Esophagus squamous epithelium (tissue), 5 donors: ENCODE data around the gene TMEM219. TPM values are rescaled to one million over a fixed set of nuclear protein-coding genes. Genes with fewer than 3 reads are reported as not detected.

Experiments
- DNase-seq: peaks from one replicate; lab custom pipeline; 2025; lab: John Stamatoyannopoulos, UW
- H3K27ac ChIP-seq, 4 donors: fragments of 200-600 bp; sonication (generic); one replicate each; pipeline ENCODE4 v1.5.1; 2016 to 2019; ENCODE audit warnings: mild to moderate bottlenecking in 1 of 4
- H3K27me3 ChIP-seq, 4 donors: fragments of 200-600 bp; sonication (generic); 1 replicate in 3 of 4; 2 replicates in 1 of 4; pipeline versions ENCODE4 v1.5.1 to v1.6.0; 2017 to 2021; ENCODE audit warnings: antibody characterized with exemption in 1 of 4
- H3K36me3 ChIP-seq, 3 donors: fragments of 200-600 bp; sonication (generic); one replicate each; pipeline ENCODE4 v1.5.1; 2016 to 2019
- H3K4me1 ChIP-seq, 3 donors: fragments of 200-600 bp; sonication (generic); one replicate each; pipeline ENCODE4 v1.5.1; 2017 to 2019
- H3K4me3 ChIP-seq, 4 donors: fragments of 200-600 bp; sonication (generic); 1 replicate in 3 of 4; 2 replicates in 1 of 4; pipeline ENCODE4 v1.5.1; 2016 to 2019; ENCODE audit warnings: mild to moderate bottlenecking in 2 of 4, moderate library complexity in 1 of 4
- H3K9me3 ChIP-seq, 3 donors: fragments of 200-600 bp; sonication (generic); one replicate each; pipeline ENCODE4 v1.5.1; 2016 to 2019
- CTCF ChIP-seq, 6 experiments: fragments of 450-650 bp in 4 of 6; fragments of 200-600 bp in 2 of 6; sonication (generic) in 2 of 6; IDR thresholded peaks; one replicate each; pipeline ENCODE4 v1.5.1; 2016 to 2019; ENCODE audit warnings: antibody characterized with exemption in 6 of 6, mild to moderate bottlenecking in 4 of 6, moderate library complexity in 4 of 6
- POLR2A ChIP-seq, 4 donors: fragments of 450-650 bp; IDR thresholded peaks; one replicate each; pipeline ENCODE4 v1.6.1; 2017; ENCODE audit warnings: antibody characterized with exemption in 4 of 4, mild to moderate bottlenecking in 4 of 4, moderate library complexity in 3 of 4
- WGBS, 2 donors: methylation state at CpG; one replicate each; pipeline ENCODE4 v1.1.5; 2018; 5-methylcytosine and 5-hydroxymethylcytosine counted together
- intact Hi-C: fragments of 100-400 bp; cut with DNase I; formaldehyde crosslinking; loops from one replicate; pipeline ENCODE4 v1.15.0; 2022
- total RNA-seq, 4 donors: library from RNA; depleted of rRNA; stranded (reverse); fragments of >200 nt; gene quantifications; one replicate each; pipeline ENCODE4 v1.1.0, GENCODE V29; 2016
- donor health status: DM: yes; HTN: yes; CAD: no.

Gene TMEM219
- total RNA-seq, 4 donors from 2014 or later: 48.0 to 119 (median 80.0) TPM

- 86 to 88% methylated on average over 9 of the region's 9 CpGs for WGBS, 2 donors
- no peaks in the 10 kb centered on the region for H3K27me3 ChIP-seq
- peak overlapping the region; percentile 90 to 98 (median 96) for H3K27ac ChIP-seq
- H3K4me1 ChIP-seq: peaks cover 19 to 35% (median 20%) of the 10 kb centered on the region in 3 donors
- no peak for DNase-seq
- no peak for TF ChIP-seq CTCF (IDR thresholded peaks at IDR 0.05)
- TF ChIP-seq POLR2A (IDR thresholded peaks at IDR 0.05): no peak
- intact Hi-C loops: no loop called here
- no peaks in the 10 kb centered on the region for H3K9me3 ChIP-seq
- peaks cover 8 to 66% (median 28%) of the 10 kb centered on the region in 3 donors for H3K36me3 ChIP-seq
- peak overlapping the region in 2 of 4 donors; percentile 77 to 96 for H3K4me3 ChIP-seq
These were observed 32.2 kb downstream of the TMEM219 start for GRCh38 chr16:29993903-29994599.

- Histone ChIP-seq H3K36me3 (peaks cover 8 to 66% (median 27%) of the 10 kb centered on the region in 3 donors), H3K4me3 (peak overlapping the region; percentile 58 to 96 (median 82)), H3K9me3 (no peaks in the 10 kb centered on the region), H3K27ac (peak overlapping the region; percentile 90 to 98 (median 96)), H3K27me3 (no peaks in the 10 kb centered on the region), H3K4me1 (peaks cover 19 to 35% (median 20%) of the 10 kb centered on the region in 3 donors)
- DNase-seq: no peak
- TF ChIP-seq CTCF (IDR thresholded peaks at IDR 0.05) (no peak), POLR2A (IDR thresholded peaks at IDR 0.05) (no peak)
- intact Hi-C loops: no loop called here
- WGBS, 2 donors: 15 to 27% methylated on average over 3 to 9 of the region's 24 CpGs
These were observed 32.9 kb downstream of the TMEM219 start for GRCh38 chr16:29994600-29995323.

GRCh38 chr16:29995324-29995910, 33.5 kb downstream of the TMEM219 start, which contains the start of gene HIRIP3:
HIRIP3 (minus strand) TSS chr16:29995617; CDS start chr16:29995605, 12 bp downstream.
- H3K36me3 ChIP-seq: peaks cover 5 to 66% (median 27%) of the 10 kb centered on the region in 3 donors
- peak within 1 kb of the TSS; percentile 90 to 98 (median 96) for H3K27ac ChIP-seq
- intact Hi-C loops: no loop called here
- H3K27me3 ChIP-seq: no peaks in the 10 kb centered on the region
- TF ChIP-seq CTCF (IDR thresholded peaks at IDR 0.05) (no peak), POLR2A (IDR thresholded peaks at IDR 0.05) (no peak)
- WGBS, 2 donors: 0% methylated on average over 1 of the region's 53 CpGs; no CpG with 5 or more reads in 1 of the 2 donors
- peak; percentile 63 for DNase-seq
- no peaks in the 10 kb centered on the region for H3K9me3 ChIP-seq
- peaks cover 19 to 35% (median 20%) of the 10 kb centered on the region in 3 donors for H3K4me1 ChIP-seq
- H3K4me3 ChIP-seq: peak within 1 kb of the TSS; percentile 58 to 96 (median 82)

GRCh38 chr16:29995911-29996765, 34.3 kb downstream of the TMEM219 start, which contains the start of gene INO80E:
INO80E (plus strand) TSS chr16:29996241; CDS start chr16:29996311, 70 bp downstream.
- no peaks in the 10 kb centered on the region for H3K27me3 ChIP-seq
- no peaks in the 10 kb centered on the region for H3K9me3 ChIP-seq
- intact Hi-C loops: no loop called here
- peak within 1 kb of the TSS; percentile 58 to 96 (median 82) for H3K4me3 ChIP-seq
- peaks cover 19 to 35% (median 20%) of the 10 kb centered on the region in 3 donors for H3K4me1 ChIP-seq
- TF ChIP-seq POLR2A (IDR thresholded peaks at IDR 0.05) (peak in 2 of 4 donors; percentile 18 to 39), CTCF (IDR thresholded peaks at IDR 0.05) (peak in 1 of 6 experiments; percentile 24)
- peaks cover 0 to 66% (median 28%) of the 10 kb centered on the region in 3 donors for H3K36me3 ChIP-seq
- H3K27ac ChIP-seq: peak within 1 kb of the TSS; percentile 90 to 98 (median 96)
- WGBS, 2 donors: 0 to 1% methylated on average over 27 to 37 of the region's 65 CpGs
- DNase-seq: peak; percentile 83
